Suppressor macrophage (primary cell): Measurements from ENCODE around the gene AUP1.

Experiments used
- DNase-seq, 4 experiments: peaks; one replicate each; pipeline ENCODE4 v3.0.0-alpha.2; 2020 to 2022

The AUP1 gene

DNA sequence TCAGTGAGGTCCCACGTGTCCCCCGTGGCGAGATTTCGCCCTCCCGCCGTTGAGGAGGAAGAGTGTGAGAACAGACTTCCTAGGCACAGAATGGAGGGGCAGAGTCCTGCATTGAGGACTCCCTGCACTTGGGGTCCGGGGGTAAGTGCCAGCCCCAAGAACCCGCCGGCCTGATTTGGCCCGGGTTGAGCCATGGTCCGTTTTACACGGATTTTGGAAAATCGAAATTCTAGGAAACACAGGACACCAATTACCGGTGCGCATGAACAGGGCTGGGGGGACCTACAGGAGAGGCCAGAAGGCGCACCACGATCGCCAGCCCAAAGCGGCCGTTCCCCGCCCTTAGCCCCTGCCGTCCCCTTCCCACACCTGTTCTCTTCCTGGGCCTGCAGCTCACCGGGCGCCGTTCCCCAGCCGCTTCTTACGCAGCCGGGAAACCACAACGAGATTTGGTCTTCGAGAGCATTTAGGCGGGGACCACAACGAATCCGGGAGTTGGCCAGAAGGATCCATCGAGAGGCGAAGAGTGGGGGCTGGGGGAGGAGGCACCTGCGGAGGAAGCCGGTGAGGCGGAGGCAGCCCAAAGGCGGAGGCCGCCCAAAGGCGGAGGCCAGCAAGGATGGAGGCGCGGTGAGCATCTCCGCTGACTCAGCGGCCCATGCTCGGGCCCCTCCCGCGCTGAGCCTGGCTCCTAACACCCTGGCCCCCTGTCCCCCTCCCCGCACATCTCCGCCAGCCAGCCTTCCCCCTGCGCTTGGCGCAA, 15.7 kb downstream of the AUP1 start:
- no peak for DNase-seq

DNA sequence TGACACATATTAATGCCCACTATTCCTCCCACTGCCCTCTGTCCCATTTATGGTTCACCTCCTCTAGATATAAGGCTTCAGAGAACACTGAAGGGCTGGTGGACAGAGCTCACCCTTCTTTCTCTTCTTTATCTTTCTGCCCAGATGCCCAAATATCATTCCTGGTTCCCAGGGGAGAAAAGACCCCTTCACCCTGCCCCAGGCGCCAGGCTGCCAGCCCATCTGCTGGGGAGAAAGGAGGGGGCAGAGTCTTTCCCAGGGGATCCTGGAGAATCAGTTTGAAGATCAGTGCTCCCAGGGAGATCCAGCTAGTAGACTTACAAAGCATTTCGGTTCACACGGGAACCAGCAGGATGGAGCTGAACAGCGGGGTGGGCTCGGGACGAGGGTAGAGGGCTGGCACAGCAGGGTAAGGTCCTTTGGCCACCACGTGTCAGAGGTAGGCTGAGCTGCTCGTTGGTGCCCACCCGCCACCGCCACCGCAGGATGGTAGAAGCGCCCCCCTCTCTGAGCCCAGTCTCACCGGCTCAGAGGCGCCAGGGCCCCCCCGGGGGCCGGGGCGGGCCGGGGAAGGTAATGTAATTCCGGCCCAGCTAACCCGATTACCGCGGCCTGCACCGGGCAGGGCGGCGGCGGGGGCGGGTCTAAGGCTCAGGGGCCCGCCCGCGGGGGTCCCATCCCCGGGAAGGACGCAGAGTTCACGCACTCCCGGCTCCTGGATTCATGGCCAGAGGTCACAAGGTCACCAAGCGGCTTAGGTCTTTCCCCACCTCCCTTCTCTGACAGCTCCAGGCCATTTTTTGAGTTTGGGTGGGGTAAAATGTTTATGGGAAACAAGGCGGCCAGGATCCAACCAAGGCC, 16.5 kb downstream of the AUP1 start:
- no peak for DNase-seq

DNA sequence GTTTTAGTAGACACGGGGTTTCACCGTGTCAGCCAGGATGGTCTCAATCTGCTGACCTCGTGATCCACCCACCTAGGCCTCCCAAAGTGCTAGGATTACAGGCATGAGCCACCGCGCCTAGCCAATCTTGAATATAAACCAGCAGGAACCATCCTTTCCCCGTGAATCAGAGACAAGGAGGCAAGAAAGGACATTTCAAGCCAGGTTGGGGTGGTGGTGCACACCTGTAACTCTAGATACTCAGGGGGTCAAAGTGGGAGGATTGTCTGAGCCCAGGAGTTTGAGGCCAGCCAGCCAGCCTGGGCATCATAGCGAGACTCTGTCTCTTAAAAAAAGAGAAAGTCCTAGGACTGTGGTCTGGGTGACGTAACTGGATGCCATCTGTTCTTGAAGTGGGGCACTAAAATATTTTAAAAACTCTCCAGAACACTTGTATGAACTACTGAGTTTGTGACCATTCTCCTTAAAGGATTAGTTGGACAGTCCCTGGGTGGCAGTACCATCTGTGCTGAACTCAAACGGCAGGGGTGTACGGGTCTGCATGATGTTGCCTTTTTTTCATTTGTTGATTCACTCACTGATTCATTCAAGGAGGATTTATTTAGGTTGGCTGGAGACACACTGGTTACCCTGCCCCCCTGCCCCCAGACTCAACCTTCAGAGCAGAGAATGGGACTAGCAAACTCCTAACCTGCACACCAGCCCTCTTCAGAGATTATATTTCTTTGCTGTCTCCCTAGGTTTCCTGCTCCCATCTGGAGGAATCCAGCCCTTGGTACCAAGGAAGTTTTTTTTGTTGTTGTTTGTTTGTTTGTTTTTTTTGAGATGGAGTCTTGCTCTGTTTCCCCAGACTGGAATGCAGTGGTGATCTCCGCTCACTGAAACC, 18.2 kb downstream of the AUP1 start:
- DNase-seq, result no peak

GRCh38 chr2:74510272-74510671, 19.2 kb downstream of the AUP1 start:
- DNase-seq, result no peak

- no peak for DNase-seq
Measured at GRCh38 chr2:74507926-74508520, 21.5 kb downstream of the AUP1 start.

DNA sequence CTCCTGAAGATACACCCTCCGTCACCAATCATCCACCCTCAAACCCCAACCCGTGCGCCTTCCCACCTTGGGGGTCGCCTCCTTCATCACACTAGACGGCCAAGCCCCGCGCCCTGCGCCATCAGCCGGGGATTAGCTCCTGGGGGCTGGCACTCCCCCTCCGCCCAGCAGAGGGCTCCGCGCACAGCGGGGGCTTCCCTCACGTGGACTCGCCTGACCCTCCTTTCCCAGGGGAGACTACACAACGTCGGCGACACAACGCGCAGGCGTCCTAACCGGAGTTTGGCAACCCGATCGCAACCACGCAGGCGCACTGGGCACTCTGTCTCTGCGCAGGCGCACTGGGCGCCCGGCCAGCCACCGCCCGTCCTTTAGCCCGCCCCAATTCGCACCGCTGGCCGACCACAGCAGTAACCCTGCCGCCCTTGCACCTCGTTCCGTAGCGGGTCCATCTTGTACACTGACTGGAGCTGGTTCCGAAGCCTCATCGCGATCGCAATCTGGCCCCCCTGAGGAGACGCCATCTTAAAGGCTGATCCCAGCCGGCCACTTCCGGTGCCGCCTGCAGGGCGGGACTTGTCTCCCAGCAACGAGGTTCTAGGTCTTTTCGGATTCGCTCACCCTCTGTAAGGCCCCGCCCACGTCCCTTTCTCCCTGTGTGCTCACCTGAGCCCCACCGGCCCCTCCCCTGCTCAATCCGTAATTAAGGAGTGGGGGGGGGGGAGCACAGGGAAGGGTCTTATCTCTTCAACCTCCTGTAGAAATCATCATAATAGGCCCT, 22.2 kb downstream of the AUP1 start, which contains the start of gene PCGF1:
PCGF1 (minus strand) TSS at position 551 of the 781 bp plus-strand sequence; CDS start at position 524, 27 bp downstream.
- DNase-seq, result peak; percentile 98 to 99 (median 99)

DNA sequence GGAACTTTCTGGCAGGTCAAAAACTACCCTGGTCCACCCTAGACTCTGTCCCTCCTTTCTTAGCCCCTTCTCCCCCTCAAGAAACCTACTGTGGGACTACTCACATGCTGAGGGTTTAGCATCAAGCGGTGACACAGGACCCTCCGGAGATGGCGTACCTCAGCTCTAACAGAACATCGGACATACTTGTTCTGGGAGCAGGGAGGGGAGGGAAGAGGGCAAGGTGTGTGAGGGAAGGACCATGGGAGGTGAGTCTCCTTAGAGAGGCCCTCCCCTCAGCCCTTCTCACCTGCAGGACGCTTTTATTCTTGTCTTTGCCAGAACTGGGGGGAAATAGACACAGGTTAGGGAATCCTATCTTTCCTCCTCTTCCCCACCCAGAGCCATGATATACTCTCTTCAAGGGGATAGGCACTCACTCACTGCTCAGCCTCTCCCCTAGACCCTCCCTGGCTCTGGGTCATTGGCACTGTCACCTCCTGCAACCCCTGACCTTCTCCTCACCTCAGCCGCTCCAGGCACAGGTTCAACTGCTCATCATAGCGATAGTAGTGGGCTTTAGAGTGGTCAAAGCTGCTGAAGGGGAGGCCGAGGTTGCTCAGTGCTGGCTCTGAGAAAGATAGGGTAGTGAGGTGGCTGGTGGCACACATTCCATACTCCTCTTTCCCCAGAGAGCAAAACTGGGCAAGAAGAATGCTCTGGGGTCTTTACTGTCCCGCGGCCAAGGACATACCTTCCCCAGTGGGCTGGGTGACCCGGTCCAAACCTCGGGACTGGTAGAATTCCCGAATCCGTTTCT, 23.9 kb downstream of the AUP1 start:
- no peak for DNase-seq

DNA sequence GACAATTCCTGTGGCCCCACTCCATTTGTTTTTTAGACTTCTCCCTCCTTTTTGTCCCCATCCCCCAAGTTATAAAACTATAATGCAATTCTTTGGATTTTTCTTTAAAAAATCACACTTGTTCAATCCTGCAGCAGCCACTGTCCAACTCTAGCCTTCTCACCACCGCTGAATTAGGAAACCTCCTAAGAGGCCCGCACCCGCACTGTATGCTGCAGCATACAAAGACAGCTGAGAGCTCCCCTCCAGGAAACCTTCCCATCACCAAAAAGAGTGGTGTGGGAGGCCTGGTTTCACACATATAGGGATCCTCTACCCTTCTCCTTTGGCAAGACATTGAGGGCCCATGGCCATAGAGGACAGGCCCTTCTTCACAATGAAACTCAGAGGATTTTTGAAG, 24.9 kb downstream of the AUP1 start:
- no peak for DNase-seq

DNA sequence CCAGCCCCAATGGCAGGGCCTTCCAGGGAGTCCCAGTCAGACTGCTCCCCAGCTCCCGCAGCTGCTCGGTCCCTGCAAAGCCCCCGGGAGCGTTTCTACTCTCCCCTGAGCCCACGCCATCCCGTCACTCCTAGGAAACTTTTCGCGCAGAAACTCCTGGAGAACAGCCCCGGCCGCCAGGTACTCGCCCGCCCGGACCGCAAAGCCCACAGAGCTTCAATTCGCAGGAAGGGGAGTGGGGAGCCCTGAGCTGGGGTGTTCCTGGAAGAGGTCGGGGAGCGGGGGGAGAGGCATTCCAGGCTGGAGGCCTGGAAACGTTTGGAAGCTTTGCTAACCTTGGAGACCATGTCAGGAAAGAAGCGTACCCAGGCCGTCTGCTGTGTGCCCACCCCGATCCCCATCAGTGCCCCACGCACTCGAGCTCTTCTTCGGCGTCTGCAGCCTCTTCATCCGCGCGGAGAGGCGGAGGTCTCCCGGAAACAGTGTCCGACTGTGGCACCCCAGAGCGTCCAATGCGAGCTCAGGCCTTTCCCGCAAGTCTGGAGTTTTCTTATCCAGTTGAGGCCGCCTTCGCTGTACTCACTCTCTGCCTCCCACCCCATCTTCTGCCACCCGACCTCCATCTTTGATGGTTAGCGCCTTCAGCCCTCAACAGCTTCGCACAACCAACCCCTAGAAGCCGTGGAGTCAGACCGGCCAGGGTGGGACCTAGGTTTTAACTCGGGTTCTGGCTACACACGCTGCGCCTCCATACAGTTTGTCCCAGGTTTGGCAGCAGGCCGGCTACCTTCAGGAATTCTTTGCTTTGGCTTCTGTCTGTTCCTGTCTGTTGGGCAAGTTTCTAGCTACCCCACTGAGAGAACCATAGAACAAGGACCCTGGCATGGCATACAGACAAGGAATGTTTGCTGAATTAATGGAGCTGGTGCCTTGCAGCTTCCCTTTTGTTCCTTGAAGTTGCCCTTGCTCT, 25.7 kb downstream of the AUP1 start:
- no peak for DNase-seq

DNA sequence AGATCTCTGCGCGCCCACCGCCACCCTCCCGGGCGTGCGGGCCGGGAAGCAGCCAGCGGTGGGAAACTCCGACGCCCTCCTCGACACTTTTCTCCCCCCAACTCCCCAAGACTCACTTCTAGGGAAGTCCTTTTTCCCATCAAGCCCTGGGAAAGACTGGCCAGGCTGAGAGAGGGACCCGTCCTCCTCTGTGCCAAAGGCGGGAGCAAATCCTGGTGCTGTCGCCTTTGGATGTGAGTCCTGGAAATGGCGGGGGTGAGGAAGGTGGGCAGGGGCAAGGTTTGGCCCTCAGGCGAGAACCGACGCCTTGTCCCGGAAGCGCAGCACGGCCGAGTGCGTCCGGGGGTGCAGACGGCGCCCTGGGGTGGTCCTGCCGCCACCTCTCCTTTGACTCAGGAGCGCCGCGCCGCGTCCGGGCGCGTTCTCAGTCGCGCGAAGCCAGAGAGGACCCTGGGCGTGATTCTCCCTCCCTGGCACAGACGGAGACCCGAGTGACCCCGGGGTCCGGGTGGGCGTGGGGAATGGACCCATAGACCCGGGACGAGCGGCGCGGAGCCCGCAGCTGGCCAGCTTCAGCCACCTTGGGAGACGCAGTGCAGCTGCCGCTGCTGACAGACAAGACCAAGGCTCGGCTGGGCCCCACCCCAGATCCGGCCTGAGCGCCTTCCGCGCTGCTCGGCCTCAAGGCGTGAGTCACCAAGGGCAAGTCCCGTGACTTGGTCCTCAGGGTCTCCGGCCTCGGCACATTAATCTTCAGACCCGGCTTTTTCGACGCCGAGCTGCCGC, 26.6 kb downstream of the AUP1 start:
- DNase-seq, result peak; percentile 80 to 92 (median 88)

DNA sequence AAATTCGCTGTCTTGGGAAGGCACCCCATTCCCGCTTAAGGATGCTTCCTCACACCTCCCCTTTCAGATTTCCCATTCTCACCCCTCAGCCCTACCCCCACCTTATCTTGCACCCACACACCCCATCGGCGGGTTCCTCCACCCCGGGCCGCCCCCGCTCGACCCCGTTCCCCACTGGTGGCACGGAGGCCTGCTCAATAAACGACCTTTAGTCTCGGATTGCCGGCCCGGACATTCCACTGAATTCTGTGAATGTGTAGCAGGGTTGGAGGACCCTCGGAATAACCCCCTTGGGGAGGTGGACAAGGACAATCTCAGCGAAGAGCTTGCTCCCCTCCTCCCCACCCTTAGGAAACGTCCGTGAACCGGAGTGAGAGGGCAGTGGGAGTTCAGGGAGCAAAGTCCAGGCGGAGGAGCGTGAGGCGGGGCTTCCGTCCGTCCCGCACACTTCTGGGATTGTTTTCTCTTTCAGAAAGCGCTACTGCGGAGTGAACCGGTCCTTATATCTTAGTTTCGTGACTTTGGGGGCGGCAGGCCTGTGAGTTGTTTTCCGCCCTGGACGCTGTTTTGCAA, 27.3 kb downstream of the AUP1 start:
- DNase-seq, result peak in 3 of 4 experiments; percentile 36 to 56 (median 51)

- DNase-seq, result no peak
Measured at GRCh38 chr2:74501335-74502071, 28.0 kb downstream of the AUP1 start.

- no peak for DNase-seq
Measured at GRCh38 chr2:74500578-74500946, 28.9 kb downstream of the AUP1 start.

DNA sequence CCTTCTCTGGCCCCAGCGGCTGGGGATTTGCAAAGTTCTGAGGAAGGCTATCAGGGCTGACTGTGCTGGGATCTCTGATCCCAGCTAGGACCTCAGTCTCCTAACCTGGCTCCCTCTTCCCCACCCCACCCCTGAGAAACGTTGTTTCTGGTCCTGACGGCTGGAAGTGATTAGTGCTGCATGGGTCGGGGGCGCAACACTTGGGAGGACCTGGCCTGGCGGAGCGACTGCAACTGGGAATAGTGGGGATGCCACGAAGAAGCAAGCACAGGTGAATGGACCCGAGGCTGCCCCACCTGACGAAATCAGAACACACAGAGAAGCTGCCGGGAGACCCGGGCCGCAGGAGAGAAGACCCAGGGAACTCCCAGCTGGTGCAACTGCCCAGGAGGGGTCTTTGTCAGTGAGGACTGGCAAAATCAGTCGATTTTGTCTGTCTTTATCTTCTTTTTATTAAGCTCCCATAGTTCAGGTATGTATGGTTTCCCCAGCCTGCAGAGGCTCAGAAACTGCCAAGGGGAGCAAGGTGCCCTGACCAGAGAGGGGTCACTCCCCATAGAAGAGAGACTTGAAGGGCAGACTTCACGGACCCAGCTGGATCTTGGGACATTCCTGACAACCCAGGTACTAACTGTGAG, 29.4 kb downstream of the AUP1 start:
- no peak for DNase-seq

DNA sequence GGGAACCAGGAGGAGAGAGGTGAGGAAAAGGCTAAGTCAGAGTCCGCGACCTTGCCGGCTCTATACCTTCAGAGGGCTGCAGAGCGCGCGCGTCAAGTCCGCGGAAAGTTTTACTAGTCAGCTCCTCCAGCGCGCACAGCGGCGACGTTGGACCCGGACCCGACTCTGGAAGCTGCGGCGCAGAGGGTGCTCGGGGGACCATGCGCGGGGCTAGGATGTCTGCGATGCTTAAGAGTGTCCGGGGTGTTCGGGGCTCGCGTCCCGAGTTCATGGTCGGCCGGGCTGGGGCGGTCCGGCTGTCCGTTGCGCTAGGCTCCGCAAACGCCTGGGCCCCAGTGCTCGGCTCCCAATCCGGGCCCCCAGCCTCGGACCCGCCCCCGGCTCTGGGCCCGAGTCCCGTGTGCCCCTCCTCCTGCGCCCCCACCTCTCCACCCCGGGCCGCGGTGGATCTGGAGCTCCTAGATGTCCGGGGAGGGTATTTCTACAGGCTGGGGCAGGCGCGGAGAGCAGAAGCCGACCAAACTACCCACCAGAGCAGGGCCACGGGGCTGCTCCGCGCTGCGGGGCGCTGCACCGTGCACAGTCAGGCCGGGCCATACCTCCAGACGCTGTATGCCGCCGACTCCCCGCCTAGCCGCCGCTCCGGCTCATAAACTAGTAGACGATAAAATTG, 30.1 kb downstream of the AUP1 start, which contains the start of gene LBX2:
LBX2 (minus strand) TSS at position 337 of the 673 bp plus-strand sequence; CDS start at position 271, 66 bp downstream.
- DNase-seq, result peak in 3 of 4 experiments; percentile 28 to 52 (median 36)
